Measurements from ENCODE around the gene RAPGEF3.

Gene RAPGEF3

GRCh38 chr12:47744005-47744651 lies 14.6 kb downstream of the RAPGEF3 start:
- DNase-seq (ENCODE audit: low read depth in 2 of 2): peak; percentile 20 to 53

GRCh38 chr12:47743311-47743860 lies 15.3 kb downstream of the RAPGEF3 start:
- DNase-seq (ENCODE audit: low read depth in 2 of 2): no peak

GRCh38 chr12:47742253-47742825 lies 16.3 kb downstream of the RAPGEF3 start:
- DNase-seq (ENCODE audit: low read depth in 2 of 2): peak; percentile 45 to 62

GRCh38 chr12:47741340-47741703 lies 17.4 kb downstream of the RAPGEF3 start:
- DNase-seq (ENCODE audit: low read depth in 2 of 2): peak; percentile 30 to 37

GRCh38 chr12:47740606-47741339 lies 17.9 kb downstream of the RAPGEF3 start:
- no peak for DNase-seq (ENCODE audit: low read depth in 2 of 2)

GRCh38 chr12:47739979-47740378 lies 18.7 kb downstream of the RAPGEF3 start:
- DNase-seq (ENCODE audit: low read depth in 2 of 2): no peak

- DNase-seq (ENCODE audit: low read depth in 2 of 2): no peak
Observed at GRCh38 chr12:47739297-47739696, 19.4 kb downstream of the RAPGEF3 start.

GRCh38 chr12:47737936-47738594 lies 20.6 kb downstream of the RAPGEF3 start:
- DNase-seq (ENCODE audit: low read depth in 2 of 2): no peak

GRCh38 chr12:47736877-47737676 lies 21.6 kb downstream of the RAPGEF3 start:
- no peak for DNase-seq (ENCODE audit: low read depth in 2 of 2)

- no peak for DNase-seq (ENCODE audit: low read depth in 2 of 2)
Observed at GRCh38 chr12:47736216-47736615, 22.5 kb downstream of the RAPGEF3 start.

GRCh38 chr12:47735649-47736048 lies 23.0 kb downstream of the RAPGEF3 start:
- no peak for DNase-seq (ENCODE audit: low read depth in 2 of 2)

- no peak for DNase-seq (ENCODE audit: low read depth in 2 of 2)
Observed at GRCh38 chr12:47734725-47735480, 23.8 kb downstream of the RAPGEF3 start.

GRCh38 chr12:47733142-47733541 lies 25.5 kb downstream of the RAPGEF3 start:
- no peak for DNase-seq (ENCODE audit: low read depth in 2 of 2)

- DNase-seq (ENCODE audit: low read depth in 2 of 2): no peak
Observed at GRCh38 chr12:47732504-47732903, 26.2 kb downstream of the RAPGEF3 start.

- DNase-seq (ENCODE audit: low read depth in 2 of 2): no peak
Observed at GRCh38 chr12:47731723-47732122, 27.0 kb downstream of the RAPGEF3 start.

GRCh38 chr12:47730341-47730744 lies 28.3 kb downstream of the RAPGEF3 start:
- no peak for DNase-seq (ENCODE audit: low read depth in 2 of 2)

GRCh38 chr12:47729233-47729632 lies 29.4 kb downstream of the RAPGEF3 start:
- DNase-seq (ENCODE audit: low read depth in 2 of 2): no peak

- no peak for DNase-seq (ENCODE audit: low read depth in 2 of 2)
Observed at GRCh38 chr12:47725893-47726292, 32.8 kb downstream of the RAPGEF3 start.

GRCh38 chr12:47725091-47725772 lies 33.4 kb downstream of the RAPGEF3 start, which contains the start of gene ENDOU:
ENDOU (minus strand) TSS chr12:47725490; CDS start chr12:47725413, 77 bp downstream.
- no peak for DNase-seq (ENCODE audit: low read depth in 2 of 2)
